GM12892 (cell line): ENCODE results near the gene SLC34A2.
"Not testable (repeated sequence)": the region's sequence is repeated elsewhere in the genome, so short reads cannot be mapped to it uniquely, and the experiment has no call there.

ENCODE experiments used
- POLR2A ChIP-seq: IDR thresholded peaks from 2 replicates; pipeline ENCODE4 v1.6.1; 2011; ENCODE audit warnings: low read depth, low read length, control low read depth
- POLR2AphosphoS5 ChIP-seq: IDR thresholded peaks from 2 replicates; pipeline ENCODE4 v1.6.1; 2011; ENCODE audit warnings: low read depth, low read length, control low read depth
- TAF1 ChIP-seq: IDR thresholded peaks from 2 replicates; pipeline ENCODE4 v1.6.1; 2011; ENCODE audit warnings: low read depth, mild to moderate bottlenecking, control low read depth, low read length, borderline replicate concordance

GRCh38 chr4:25613613-25614012 lies 42.0 kb upstream of the SLC34A2 start:
- not testable (repeated sequence) for TF ChIP-seq POLR2AphosphoS5, POLR2A, TAF1
